B cell (primary cell): ENCODE measurements around the gene EXOC1.

Experiments
- EZH2 ChIP-seq: IDR thresholded peaks from 2 replicates; pipeline ENCODE4 v1.6.1; 2012; ENCODE audit warnings: borderline replicate concordance, low read depth, mild to moderate bottlenecking, moderate library complexity, low read length; ENCODE audit not compliant: insufficient read depth, poor library complexity, severe bottlenecking
- TF ChIP-seq, protein P1 (sequence below): fragments of 200-600 bp; IDR thresholded peaks from one replicate; pipeline ENCODE4 v1.8.0; 2022; ENCODE audit warnings: antibody characterized with exemption, mild to moderate bottlenecking

- no peak for TF ChIP-seq EZH2
- TF ChIP-seq, protein P1, sequence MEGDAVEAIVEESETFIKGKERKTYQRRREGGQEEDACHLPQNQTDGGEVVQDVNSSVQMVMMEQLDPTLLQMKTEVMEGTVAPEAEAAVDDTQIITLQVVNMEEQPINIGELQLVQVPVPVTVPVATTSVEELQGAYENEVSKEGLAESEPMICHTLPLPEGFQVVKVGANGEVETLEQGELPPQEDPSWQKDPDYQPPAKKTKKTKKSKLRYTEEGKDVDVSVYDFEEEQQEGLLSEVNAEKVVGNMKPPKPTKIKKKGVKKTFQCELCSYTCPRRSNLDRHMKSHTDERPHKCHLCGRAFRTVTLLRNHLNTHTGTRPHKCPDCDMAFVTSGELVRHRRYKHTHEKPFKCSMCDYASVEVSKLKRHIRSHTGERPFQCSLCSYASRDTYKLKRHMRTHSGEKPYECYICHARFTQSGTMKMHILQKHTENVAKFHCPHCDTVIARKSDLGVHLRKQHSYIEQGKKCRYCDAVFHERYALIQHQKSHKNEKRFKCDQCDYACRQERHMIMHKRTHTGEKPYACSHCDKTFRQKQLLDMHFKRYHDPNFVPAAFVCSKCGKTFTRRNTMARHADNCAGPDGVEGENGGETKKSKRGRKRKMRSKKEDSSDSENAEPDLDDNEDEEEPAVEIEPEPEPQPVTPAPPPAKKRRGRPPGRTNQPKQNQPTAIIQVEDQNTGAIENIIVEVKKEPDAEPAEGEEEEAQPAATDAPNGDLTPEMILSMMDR = no peak
Measured at GRCh38 chr4:55906989-55907388, 53.5 kb downstream of the EXOC1 start.
